ENCODE data around the gene SLC6A17. TPM values are rescaled to one million over a fixed set of nuclear protein-coding genes. Genes with fewer than 3 reads are reported as not detected.

SLC6A17 gene
- total RNA-seq, 1 experiment from 2014 or later, result not detected

DNA sequence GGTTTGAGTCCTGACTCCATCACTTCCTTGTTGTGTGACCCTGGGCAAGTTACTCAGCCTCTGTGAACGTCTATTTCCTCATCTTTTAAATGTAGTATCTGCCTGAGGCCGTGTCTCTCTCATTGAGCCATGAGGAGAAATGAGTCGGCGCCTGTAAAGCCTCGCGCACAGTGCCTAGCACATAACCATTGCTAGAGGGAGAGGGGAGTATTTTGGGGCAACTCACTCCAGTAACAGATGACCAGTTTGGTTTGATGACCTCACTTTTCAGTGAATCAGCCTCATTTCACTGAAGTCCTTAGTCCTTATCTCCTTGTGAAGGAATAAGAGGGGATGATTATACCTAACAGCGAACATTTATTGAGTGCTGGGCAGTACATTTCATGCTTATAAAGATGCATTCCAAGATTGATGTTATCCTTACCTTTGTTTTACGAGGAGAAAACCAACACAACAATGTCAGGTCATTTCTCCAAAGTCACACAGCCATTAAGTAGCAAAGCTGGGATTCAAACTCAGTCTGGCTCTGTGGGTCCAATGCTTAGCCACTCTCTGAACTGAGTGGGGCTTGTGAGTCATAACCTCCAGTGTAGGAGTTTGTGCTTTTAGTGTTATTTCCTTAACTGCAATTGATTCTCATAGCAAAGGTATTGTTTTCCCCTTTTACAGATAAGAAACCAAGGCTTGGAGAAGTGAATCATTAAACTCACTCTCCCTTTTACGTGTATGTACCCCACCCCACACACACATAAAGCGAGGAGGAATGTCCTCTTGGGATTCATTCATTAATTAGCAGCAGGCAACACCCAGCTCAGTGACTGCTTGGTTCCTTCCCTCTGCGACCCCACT, 85.8 kb downstream of the SLC6A17 start:
- DNase-seq (ENCODE audit: extremely low read depth, low read depth), result no peak

DNA sequence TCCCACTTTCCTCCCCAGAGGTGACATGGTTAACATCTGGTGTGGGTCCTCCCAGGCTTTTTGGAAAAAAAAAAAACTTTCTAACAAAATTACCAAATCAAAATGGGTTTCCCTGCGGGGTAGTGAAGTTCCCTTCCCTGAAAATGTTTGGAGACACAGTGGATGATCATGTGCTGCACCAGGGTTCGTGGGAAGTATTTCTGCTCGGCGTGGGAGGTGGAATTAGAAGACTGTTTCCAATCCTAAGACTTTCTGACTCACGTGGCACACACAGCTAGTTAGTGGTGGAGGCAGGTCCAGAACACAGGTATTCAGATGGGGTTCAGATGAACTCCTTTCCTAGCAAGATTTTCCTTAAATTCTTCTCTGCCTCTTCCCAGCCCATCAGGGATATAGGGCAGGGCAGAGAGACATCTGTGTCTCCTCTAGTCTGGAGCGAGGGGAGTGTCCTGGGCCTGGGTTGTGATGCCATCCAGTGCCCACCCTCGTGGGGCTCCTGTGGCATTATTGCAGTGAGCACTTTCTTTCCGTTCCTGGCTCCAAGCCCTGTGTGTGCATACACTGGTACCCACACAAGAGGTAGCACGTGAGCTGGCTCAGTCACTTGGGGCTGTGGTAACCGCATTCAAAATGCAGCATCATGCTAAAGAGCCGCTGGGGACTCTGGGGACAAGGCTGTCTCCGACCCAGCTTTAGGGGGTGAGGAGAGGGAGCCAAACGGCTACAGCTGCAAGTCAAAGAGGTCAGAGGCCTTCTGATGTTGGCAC, 87.3 kb downstream of the SLC6A17 start:
- DNase-seq (ENCODE audit: extremely low read depth, low read depth), result no peak

DNA sequence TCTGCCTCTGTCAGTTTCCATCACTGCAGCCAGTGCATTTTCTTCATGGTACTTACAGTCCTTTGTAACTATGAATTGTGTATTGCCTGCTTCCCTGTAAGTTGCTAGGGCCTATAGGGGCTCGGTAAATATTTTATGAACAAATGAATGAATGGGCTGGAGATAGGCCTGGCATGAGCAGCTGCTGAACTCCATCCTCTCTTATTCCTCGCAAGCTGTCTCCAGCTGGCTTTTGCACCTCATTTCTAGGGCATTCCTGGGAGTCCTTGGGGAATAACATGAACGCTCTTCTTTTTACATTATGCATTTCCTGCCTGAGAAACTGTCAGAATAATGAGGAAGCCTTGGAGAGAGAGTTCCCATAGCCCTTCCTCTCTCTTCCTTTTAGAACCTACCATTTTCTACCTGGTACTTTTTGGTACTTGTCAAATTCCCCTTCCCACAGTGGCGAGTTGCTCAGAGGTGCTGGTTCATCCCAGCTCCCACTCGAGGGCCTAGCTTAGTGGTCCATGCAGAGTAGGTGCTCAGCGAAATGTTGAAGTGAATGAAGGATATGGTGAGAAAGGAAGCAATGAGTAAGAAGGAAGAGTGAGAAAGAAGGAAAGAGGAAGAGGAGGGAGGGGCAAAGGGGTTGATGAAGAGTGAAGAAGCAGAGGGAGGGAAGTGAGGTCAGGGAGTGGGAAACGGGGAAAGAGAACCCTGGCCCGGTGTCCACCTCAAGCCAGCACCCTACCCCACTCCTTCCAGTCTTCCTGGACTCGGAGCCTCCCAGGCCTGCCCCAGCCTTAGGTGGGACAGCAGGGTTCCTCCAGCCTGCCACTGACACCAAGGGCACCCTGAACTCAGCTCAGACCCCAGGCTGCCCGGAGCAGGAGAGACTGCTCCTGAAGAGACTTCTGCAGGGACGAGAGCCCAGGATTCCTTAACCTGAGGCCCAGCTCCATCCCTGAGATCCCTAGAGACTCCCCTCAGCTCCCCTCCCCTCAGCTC, 89.4 kb downstream of the SLC6A17 start:
- no peak for DNase-seq (ENCODE audit: extremely low read depth, low read depth)

DNA sequence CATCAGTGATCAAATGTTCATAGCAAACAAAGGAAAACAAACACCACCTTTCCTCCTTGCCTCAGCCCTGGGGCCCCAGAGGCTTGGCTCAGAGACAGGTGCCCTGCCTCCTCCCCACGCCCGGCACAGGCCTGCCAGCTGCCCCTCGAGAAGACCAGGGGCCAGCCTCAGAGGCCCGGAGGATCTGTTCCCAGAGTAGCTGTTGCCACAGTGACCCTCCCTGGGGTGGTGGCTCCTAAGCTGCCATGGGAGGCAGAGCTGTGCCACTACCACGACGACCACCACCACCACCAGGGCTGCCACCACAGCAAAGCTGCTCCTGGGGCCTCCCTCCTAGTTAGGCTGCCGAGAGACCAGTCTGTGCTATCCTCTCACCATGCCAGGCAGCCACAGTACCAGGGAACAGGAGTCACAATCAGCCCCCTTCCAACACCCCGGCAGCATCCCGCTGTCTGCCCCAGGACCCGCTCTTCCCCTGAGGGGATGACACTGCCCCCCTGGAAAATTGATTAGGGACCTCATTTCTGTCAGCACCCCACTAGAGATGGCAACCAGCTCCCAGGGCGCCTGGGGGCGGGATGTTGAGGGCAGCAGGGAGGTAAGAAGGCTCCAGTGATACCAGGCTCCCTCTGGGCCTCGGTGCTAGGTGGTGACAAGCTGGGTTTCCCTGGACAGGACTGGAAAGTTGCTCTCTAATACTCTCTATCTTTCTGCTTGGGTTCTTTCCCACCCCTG, 90.3 kb downstream of the SLC6A17 start:
- no peak for DNase-seq (ENCODE audit: extremely low read depth, low read depth)

DNA sequence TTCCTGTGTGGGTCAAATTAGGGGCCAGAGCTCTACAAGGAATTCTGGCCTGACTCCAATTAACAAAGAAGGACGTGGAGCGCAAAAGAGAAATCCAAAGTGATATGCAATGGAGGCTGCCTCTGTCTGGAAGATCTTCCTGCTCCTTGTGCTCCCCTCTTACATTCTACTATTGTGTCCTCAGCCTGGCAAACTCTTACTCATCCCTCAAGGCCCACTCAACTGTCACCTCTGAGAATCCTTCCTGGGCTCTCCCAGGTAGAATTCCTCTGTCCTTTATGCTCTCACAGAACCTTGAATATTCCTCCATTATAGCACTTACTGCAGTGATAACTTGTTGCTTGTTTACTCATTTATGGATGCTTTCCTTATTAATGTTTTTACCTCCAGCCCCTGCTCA, 91.2 kb downstream of the SLC6A17 start:
- no peak for DNase-seq (ENCODE audit: extremely low read depth, low read depth)

DNA sequence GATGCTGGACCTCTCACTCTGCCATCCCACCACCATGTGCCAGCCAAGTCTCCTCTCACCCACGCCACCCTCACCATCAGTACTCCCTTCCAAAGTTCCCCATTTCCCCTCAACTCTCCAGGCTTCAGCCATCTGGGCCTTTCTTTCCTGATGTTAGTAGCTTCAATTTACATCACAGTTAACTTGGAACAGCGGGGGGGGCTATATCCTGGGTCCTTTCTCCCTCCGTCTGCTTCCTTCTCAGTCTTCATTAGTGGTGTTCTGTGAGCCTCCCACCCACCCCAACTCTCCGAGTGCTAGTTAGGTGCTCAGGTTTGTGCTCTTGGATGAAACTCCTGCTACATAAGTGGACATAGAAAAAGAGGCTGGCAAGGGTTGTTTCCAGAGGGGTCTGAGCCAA, 91.8 kb downstream of the SLC6A17 start:
- DNase-seq (ENCODE audit: extremely low read depth, low read depth), result no peak

DNA sequence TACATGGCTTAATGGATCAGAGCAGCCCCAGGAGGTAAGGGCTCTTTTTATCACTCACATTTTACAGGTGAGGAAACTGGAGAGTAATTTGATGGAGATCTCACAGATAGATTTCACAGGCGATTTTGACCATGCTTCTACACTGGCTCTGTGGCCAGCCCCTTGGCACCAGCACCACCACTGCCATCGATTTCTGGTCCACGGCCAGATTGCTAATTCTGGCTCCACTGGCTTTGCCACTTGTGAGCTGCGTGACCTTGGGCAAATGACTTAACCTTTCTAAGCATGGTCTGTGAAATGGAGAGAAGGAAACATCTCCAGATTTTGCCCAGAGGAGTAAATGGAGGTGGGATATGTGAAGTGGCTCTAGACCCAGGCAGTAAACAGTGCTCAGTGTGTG, 92.4 kb downstream of the SLC6A17 start:
- DNase-seq (ENCODE audit: extremely low read depth, low read depth), result no peak

DNA sequence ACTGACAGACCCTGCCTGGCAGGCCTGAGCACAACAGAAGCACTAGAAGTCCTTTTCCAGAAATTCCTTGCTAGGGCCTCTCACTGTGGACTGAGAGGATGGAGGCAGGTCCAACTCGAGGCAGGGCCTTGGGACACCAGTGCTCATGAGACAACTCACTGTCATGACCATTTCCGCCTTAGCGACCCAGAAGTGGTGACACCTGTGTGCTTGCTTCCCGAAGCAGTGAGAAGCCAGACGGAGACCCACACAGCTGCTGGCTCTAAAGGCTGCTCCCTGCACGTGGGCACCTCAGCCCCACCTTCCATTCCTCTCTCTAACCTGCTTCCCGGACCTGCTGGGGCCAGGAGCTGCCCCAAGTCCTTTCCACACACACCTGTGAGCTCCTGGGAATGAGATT, 92.9 kb downstream of the SLC6A17 start:
- DNase-seq (ENCODE audit: extremely low read depth, low read depth), result no peak

DNA sequence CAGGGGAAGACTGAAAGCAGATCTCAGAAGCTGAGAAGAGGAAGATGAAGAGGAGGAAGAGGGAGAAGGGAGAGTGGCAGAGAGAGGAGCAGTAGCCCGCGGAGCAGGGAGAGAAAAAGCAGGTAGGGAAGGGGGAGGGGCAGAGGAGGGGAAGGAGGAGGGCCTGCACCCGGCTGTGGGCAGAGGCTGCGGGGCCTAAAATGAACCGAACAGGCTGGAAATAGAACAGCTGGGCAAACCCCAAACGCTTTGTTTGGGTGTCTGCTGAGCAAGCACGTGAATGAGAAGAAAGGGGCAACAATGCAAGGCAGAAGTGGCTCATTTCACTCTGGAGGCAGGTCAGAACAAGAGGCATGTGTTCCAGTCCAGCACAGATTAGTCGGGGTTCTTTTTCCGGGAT, 93.3 kb downstream of the SLC6A17 start:
- DNase-seq (ENCODE audit: extremely low read depth, low read depth), result no peak

DNA sequence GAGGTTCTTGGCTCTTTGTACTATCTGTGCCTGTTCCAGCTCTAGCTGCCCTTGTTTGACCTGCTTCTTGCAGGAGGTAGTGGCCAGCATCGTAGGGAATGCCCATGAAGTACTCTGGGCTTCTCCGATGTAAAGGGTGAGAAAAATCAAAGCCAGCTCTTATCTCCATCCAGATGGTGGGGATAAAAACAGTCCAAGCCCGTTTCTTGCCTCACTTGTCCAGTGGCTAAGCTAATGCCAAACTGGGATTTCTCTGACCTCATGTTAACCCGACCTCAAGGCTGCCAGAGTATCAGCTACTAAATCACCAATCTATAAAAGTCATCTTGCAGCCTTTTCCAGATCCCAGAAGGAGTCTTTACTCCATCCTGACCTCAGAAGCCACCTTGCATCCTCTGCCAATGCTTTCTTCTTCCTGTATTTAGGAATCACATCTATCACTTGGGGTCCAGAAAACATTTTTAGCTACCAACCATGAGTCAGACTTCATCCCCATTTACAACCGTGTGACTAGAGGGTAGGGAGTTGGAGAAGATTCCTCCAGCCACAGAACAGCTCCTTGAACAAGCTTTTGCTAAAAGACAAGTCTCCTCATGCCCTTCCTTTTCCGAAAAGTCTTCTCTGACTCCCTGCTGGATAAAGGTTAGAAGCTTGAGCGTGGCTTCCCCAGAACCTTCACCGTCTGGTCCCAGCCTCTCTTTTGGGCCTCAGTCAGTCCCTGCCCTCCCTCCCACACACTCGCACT, 95.8 kb downstream of the SLC6A17 start:
- DNase-seq (ENCODE audit: extremely low read depth, low read depth), result no peak

DNA sequence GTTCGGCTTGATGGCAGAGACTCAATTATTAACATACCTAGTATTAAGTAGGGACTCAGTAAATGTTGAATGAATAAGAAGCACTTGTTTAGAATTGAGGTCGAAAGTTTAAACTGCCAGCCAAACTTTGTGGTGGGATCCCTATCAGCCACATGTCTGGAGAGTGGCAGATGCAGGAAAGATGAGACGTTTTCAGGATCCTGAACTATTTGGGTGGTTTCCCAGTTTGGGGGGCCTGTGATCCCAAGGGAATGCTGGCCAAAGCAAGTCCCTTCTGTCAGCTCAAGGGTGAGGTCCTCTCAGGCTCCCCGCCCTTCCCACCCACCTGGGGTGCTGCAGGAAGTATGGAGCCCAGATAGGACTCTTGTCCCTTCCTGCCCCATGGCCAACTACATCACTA, 98.5 kb downstream of the SLC6A17 start:
- DNase-seq (ENCODE audit: extremely low read depth, low read depth), result no peak

DNA sequence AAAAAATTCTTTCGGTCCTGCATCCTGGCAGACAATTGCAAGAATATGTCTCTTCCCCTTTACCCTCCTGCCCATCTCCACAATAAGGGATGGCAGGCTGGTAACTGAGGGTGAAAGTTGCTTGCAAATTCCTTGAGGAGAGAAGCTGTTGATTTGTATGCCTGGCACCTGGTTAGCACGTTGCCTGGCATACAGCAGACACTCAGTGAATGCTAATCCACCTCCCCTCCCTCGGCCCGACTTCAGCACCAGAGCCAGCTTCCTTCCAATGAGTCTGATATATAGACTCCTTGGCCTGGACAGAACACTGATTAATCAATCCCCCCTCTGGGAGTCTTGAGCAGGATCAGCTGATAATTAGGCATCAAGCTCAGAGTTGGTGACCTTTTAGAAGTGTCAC, 99.0 kb downstream of the SLC6A17 start:
- no peak for DNase-seq (ENCODE audit: extremely low read depth, low read depth)

DNA sequence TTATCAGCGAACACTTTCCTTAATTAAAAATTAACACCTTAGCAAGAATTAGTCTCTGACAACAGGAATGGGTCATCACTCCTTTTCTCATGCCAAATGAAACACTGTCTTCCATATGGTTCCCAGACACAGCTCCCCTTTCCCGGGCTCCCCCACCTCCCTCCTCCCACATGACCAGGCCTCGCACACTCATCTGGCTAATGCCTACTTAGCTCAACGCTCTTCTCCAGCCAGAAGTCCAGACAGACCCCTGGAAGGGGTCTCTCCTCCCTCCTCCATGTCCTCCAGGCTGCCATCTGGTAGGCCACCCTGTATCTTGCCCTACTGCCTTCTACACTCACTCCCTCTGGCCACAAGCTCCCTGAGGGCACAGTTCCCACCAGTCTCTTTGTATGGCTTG, 99.7 kb downstream of the SLC6A17 start:
- DNase-seq (ENCODE audit: extremely low read depth, low read depth), result no peak

DNA sequence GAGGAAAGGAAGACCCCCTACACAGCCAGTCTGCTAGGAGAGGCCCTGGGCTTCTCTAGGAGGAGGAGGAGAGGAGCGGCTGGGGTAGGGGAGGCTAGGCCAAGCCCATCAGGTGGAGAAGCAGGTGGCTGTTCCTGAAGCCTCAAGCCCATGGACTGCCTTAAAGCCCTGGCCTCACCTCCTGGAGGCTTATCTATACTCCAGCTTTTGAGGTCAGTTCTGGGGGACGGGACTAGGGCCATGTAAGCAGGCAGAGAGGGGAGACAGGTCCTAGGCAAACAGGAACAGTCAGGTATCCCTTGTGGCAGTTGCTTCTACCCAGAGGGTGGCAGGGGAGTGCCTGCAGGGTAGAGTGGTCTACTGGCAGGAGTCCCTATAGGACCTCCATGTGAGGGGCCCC, 100.5 kb downstream of the SLC6A17 start:
- no peak for DNase-seq (ENCODE audit: extremely low read depth, low read depth)

Other genes starting within 250 kb of the SLC6A17 start
- gene CSF1, start 239.6 kb upstream of the SLC6A17 start, total RNA-seq (2014; rRNA removed; shearing (Covaris generic)), result 7.7 and 9.5 TPM in 2 replicates
- 54.8 and 66.8 TPM in 2 replicates for gene AHCYL1, start 165.7 kb upstream of the SLC6A17 start, total RNA-seq (2014; rRNA removed; shearing (Covaris generic))
- 20.8 and 22.5 TPM in 2 replicates for gene STRIP1, start 115.9 kb upstream of the SLC6A17 start, total RNA-seq (2014; rRNA removed; shearing (Covaris generic))
- gene ALX3, start 79.8 kb upstream of the SLC6A17 start, total RNA-seq (2014; rRNA removed; shearing (Covaris generic)), result not detected in 2 replicates
- gene UBL4B, start 38.1 kb upstream of the SLC6A17 start, total RNA-seq (2014; rRNA removed; shearing (Covaris generic)), result not detected in 2 replicates
- gene KCNC4, start 59.8 kb downstream of the SLC6A17 start, total RNA-seq (2014; rRNA removed; shearing (Covaris generic)), result 1.3 and 1.8 TPM in 2 replicates
- gene RBM15, start 188.9 kb downstream of the SLC6A17 start, total RNA-seq (2014; rRNA removed; shearing (Covaris generic)), result 32.3 and 37.1 TPM in 2 replicates
- gene SLC16A4, start 240.5 kb downstream of the SLC6A17 start, total RNA-seq (2014; rRNA removed; shearing (Covaris generic)), result 412 and 417 TPM in 2 replicates

All from NCI-H460 (cell line).